ENCODE measurements around the gene TTC34. TPM values are rescaled to one million over a fixed set of nuclear protein-coding genes. Genes with fewer than 3 reads are reported as not detected.

TTC34 gene
- total and polyA plus RNA-seq, 10 of the 15 experiments (the other 5 are each of a cell fraction or from before 2014, with no cell fraction given), result 0.03 to 0.49 (median 0.05) TPM; not detected in 2

- no peaks in the 10 kb centered on the region; the same call in 2 of the 3 replicates for H3K9me3 ChIP-seq (replicated peaks; ENCODE audit: control insufficient read depth, insufficient read depth, low read length)
- FAIRE-seq (no peak), DNase-seq (ENCODE audit: low read depth, low spot score) (no peak), ATAC-seq (no peak)
- H3K27me3 ChIP-seq (replicated peaks in 1 of 2; ENCODE audit: control insufficient read depth in 2 of 2, insufficient read depth in 2 of 2, low read length in 1 of 2), result no peaks in the 10 kb centered on the region
- WGBS (ENCODE audit: insufficient coverage, insufficient replicate concordance, low lambda C conversion rate, missing lambda C conversion rate), result 28% methylated on average over 9 of the region's 10 CpGs
- H2AFZ ChIP-seq (ENCODE audit: control insufficient read depth, low read depth, low read length), result no peak overlapping the region
- H3K9ac ChIP-seq (ENCODE audit: control insufficient read depth, insufficient read depth, low read length), result no peak overlapping the region
- in situ Hi-C loops (cut with MboI), result no loop called here
- no TSS peak for BruUV-seq (replicated peaks)
- ChIA-PET POLR2A (no interaction called here), RAD21 (ENCODE audit: unreplicated experiment) (no interaction called here), SMC1A (ENCODE audit: uncharacterized antibody, unreplicated experiment) (no interaction called here), CTCF (no interaction called here)
- no peaks in the 10 kb centered on the region for H3K79me2 ChIP-seq (ENCODE audit: control insufficient read depth, insufficient read depth, low read length)
- TF ChIP-seq PAX5 (IDR thresholded peaks at IDR 0.05; ENCODE audit: borderline replicate concordance, low read depth, low read length) (no peak), NKRF (conservative IDR thresholded peaks at IDR 0.05) (no peak)
- intact Hi-C loops (cut with micrococcal nuclease; ENCODE audit: unreplicated experiment), result no loop called here
- no peak overlapping the region for H3K27ac ChIP-seq (ENCODE audit: control insufficient read depth, insufficient read depth)
- no peaks in the 10 kb centered on the region for H3K4me1 ChIP-seq (ENCODE audit: control insufficient read depth, insufficient read depth, low read length)
- H4K20me1 ChIP-seq (ENCODE audit: control insufficient read depth, insufficient read depth), result no peaks in the 10 kb centered on the region
- H3K36me3 ChIP-seq (ENCODE audit: control insufficient read depth in 2 of 2, insufficient read depth in 2 of 2, low read length in 1 of 2), result no peaks in the 10 kb centered on the region
- no peak overlapping the region for H3K4me3 ChIP-seq
- no peak overlapping the region for H3K4me2 ChIP-seq (ENCODE audit: control insufficient read depth, insufficient read depth)
Observed at GRCh38 chr1:2835650-2836159, 34.2 kb upstream of the TTC34 start.

GRCh38 chr1:2834741-2835564 is 33.5 kb upstream of the TTC34 start:
- in situ Hi-C loops (cut with MboI), result no loop called here
- TF ChIP-seq ZBED1 (IDR thresholded peaks at IDR 0.05; ENCODE audit: borderline replicate concordance) (no peak), CHD2 (IDR thresholded peaks at IDR 0.05; ENCODE audit: borderline replicate concordance, low read depth, low read length) (no peak), KDM1A (IDR thresholded peaks at IDR 0.05; ENCODE audit: borderline replicate concordance) (no peak), IRF4 (IDR thresholded peaks at IDR 0.05; ENCODE audit: low read depth, low read length) (no peak), NRF1 (conservative IDR thresholded peaks at IDR 0.05; ENCODE audit: low read depth, low read length) (no peak), EP300 (IDR thresholded peaks at IDR 0.05; ENCODE audit: borderline replicate concordance in 1 of 2, control insufficient read depth in 1 of 2, low read depth in 2 of 2, low read length in 2 of 2) (no peak), SREBF2 (IDR thresholded peaks at IDR 0.05; ENCODE audit: low read length) (no peak), RELA (IDR thresholded peaks at IDR 0.05; ENCODE audit: borderline replicate concordance, partially characterized antibody) (no peak), PML (IDR thresholded peaks at IDR 0.05; ENCODE audit: low read length) (no peak), TBL1XR1 (IDR thresholded peaks at IDR 0.05; ENCODE audit: low read depth, low read length) (no peak), IKZF1 (conservative IDR thresholded peaks at IDR 0.05) (no peak), CREM (IDR thresholded peaks at IDR 0.05; ENCODE audit: low read depth) (no peak), KAT2A (conservative IDR thresholded peaks at IDR 0.05; ENCODE audit: control insufficient read depth, low read depth, low read length) (no peak), ZSCAN29 (IDR thresholded peaks at IDR 0.05) (no peak), SRF (IDR thresholded peaks at IDR 0.05; ENCODE audit: low read depth in 2 of 2, low read length in 2 of 2) (no peak), TAF1 (IDR thresholded peaks at IDR 0.05; ENCODE audit: borderline replicate concordance, low read depth, low read length) (no peak)

More at GRCh38 chr1:2834741-2835564, 33.5 kb upstream of the TTC34 start:
- Histone ChIP-seq H2AFZ (ENCODE audit: control insufficient read depth, low read depth, low read length) (no peak overlapping the region), H3K4me2 (ENCODE audit: control insufficient read depth, insufficient read depth) (no peak overlapping the region), H3K79me2 (ENCODE audit: control insufficient read depth, insufficient read depth, low read length) (no peaks in the 10 kb centered on the region), H4K20me1 (ENCODE audit: control insufficient read depth, insufficient read depth) (no peaks in the 10 kb centered on the region), H3K9me3 (replicated peaks; ENCODE audit: control insufficient read depth, insufficient read depth, low read length) (no peaks in the 10 kb centered on the region; the same call in 2 of the 3 replicates), H3K27me3 (replicated peaks in 1 of 2; ENCODE audit: control insufficient read depth in 2 of 2, insufficient read depth in 2 of 2, low read length in 1 of 2) (no peaks in the 10 kb centered on the region), H3K27ac (ENCODE audit: control insufficient read depth, insufficient read depth) (no peak overlapping the region), H3K4me3 (no peak overlapping the region), H3K36me3 (ENCODE audit: control insufficient read depth in 2 of 2, insufficient read depth in 2 of 2, low read length in 1 of 2) (no peaks in the 10 kb centered on the region), H3K9ac (ENCODE audit: control insufficient read depth, insufficient read depth, low read length) (no peak overlapping the region), H3K4me1 (ENCODE audit: control insufficient read depth, insufficient read depth, low read length) (no peaks in the 10 kb centered on the region)
- no peak for ATAC-seq
- intact Hi-C loops (cut with micrococcal nuclease; ENCODE audit: unreplicated experiment), result no loop called here
- no TSS peak for BruUV-seq (replicated peaks)
- ChIA-PET POLR2A (no interaction called here), RAD21 (ENCODE audit: unreplicated experiment) (no interaction called here), CTCF (no interaction called here), SMC1A (ENCODE audit: uncharacterized antibody, unreplicated experiment) (no interaction called here)
- no peak for FAIRE-seq
- WGBS (ENCODE audit: insufficient coverage, insufficient replicate concordance, low lambda C conversion rate, missing lambda C conversion rate), result 43% methylated on average over 27 of the region's 27 CpGs
- DNase-seq (ENCODE audit: low read depth, low spot score), result no peak

Data from GM12878 (cell line).